Measurements from ENCODE around the gene SCAMP2.
"Not testable (repeated sequence)": the region's sequence is repeated elsewhere in the genome, so short reads cannot be mapped to it uniquely, and the experiment has no call there.

GRCh38 chr15:74913799-74914198 is 40.6 kb upstream of the SCAMP2 start:
- TF ChIP-seq CTCF (IDR thresholded peaks at IDR 0.05; ENCODE audit: low read depth, low read length); EZH2phosphoT487 (IDR thresholded peaks at IDR 0.05; ENCODE audit: low read depth): not testable (repeated sequence)
